HPDE6-E6E7 (cell line): Measurements from ENCODE around the gene CALN1.

Experiments used
- DNase-seq: peaks from one replicate; pipeline ENCODE4 v3.0.0; 2011; ENCODE audit warnings: missing footprints; ENCODE audit errors: extremely low spot score

Gene CALN1

GRCh38 chr7:71800321-71800720 is 611.8 kb downstream of the CALN1 start:
- no peak for DNase-seq

- DNase-seq = no peak
These were observed 616.7 kb downstream of the CALN1 start for GRCh38 chr7:71795410-71795809.

GRCh38 chr7:71793251-71793650 is 618.9 kb downstream of the CALN1 start:
- DNase-seq = no peak

GRCh38 chr7:71787513-71787912 is 624.6 kb downstream of the CALN1 start:
- no peak for DNase-seq

GRCh38 chr7:71785216-71785615 is 626.9 kb downstream of the CALN1 start:
- no peak for DNase-seq

- no peak for DNase-seq
These were observed 627.4 kb downstream of the CALN1 start for GRCh38 chr7:71784781-71785180.

GRCh38 chr7:71784180-71784579 is 628.0 kb downstream of the CALN1 start:
- no peak for DNase-seq

- DNase-seq = no peak
These were observed 628.4 kb downstream of the CALN1 start for GRCh38 chr7:71783779-71784178.

- DNase-seq = no peak
These were observed 630.1 kb downstream of the CALN1 start for GRCh38 chr7:71782051-71782450.

- no peak for DNase-seq
These were observed 631.9 kb downstream of the CALN1 start for GRCh38 chr7:71780282-71780681.

GRCh38 chr7:71777278-71777677 is 634.9 kb downstream of the CALN1 start:
- DNase-seq = no peak

- no peak for DNase-seq
These were observed 635.4 kb downstream of the CALN1 start for GRCh38 chr7:71776726-71777125.

GRCh38 chr7:71775648-71776047 is 636.5 kb downstream of the CALN1 start:
- DNase-seq = no peak

GRCh38 chr7:71772779-71773178 is 639.4 kb downstream of the CALN1 start:
- no peak for DNase-seq

GRCh38 chr7:71770269-71770907 is 641.8 kb downstream of the CALN1 start:
- DNase-seq = no peak

- DNase-seq = no peak
These were observed 642.8 kb downstream of the CALN1 start for GRCh38 chr7:71769326-71769725.

- DNase-seq = no peak
These were observed 643.7 kb downstream of the CALN1 start for GRCh38 chr7:71768450-71768849.

GRCh38 chr7:71766016-71766415 is 646.1 kb downstream of the CALN1 start:
- no peak for DNase-seq

GRCh38 chr7:71761336-71761735 is 650.8 kb downstream of the CALN1 start:
- no peak for DNase-seq

GRCh38 chr7:71754828-71755227 is 657.3 kb downstream of the CALN1 start:
- no peak for DNase-seq

- no peak for DNase-seq
These were observed 658.0 kb downstream of the CALN1 start for GRCh38 chr7:71753956-71754664.

GRCh38 chr7:71753236-71753635 is 658.9 kb downstream of the CALN1 start:
- DNase-seq = no peak

GRCh38 chr7:71752171-71752935 is 659.8 kb downstream of the CALN1 start:
- no peak for DNase-seq
